Measurements from ENCODE around the gene SEPHS1. TPM values are rescaled to one million over a fixed set of nuclear protein-coding genes. Genes with fewer than 3 reads are reported as not detected.

Gene SEPHS1
- total RNA-seq, 1 experiment from 2014 or later = 77.1 TPM

DNA sequence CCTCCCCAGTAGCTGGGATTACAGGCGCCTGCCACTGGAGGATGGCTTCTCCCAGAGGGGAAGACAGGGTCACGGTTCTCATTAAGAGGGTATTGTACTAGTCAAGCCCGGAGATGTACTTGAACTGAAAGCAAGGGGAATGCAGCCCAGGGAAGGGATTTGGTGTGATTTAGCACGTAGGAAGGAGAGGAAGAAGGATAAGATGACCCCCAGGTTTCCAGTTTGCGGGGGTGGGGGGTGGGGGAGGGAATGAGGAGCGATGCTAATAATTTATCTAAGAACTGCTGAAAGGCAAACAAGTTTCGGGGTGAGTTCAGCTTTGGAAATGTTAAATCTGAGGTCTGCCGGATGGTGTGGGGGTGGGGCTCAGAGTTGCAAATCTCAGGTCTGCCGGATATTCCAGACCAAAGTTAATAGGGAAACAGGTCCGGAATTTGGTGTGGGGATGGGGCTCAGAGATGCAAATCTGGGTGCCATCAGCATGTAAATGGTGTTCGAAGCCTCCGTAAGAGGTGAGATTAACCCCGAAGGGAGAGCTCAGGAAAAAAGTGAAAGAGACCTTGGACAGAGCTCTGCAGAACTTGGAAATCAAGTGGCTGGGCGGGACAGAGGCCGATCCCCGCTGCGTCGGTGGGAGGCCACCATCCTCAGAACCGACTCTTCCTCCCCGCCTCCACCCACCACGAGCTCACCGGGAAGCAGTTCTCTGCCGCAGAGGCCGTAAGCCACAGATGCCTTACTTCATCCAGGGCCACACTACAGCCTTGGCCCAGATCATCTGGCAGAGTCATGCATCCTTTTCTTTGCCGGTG is 1.6 kb upstream of the SEPHS1 start:
- Histone ChIP-seq H3K4me3 (peak overlapping the region; percentile 96), H3K27me3 (replicated peaks) (peaks cover 3% of the 10 kb centered on the region; the same call in 1 of the 2 replicates), H3K9me3 (replicated peaks) (peaks cover 2% of the 10 kb centered on the region; the same call in 1 of the 2 replicates), H3K4me1 (replicated peaks) (peaks cover 20% of the 10 kb centered on the region), H3K36me3 (peaks cover 15% of the 10 kb centered on the region), H3K27ac (no peak overlapping the region)
- DNase-seq (ENCODE audit: low read depth in 1 of 2, low spot score in 2 of 2) = peak; percentile 34 to 50

DNA sequence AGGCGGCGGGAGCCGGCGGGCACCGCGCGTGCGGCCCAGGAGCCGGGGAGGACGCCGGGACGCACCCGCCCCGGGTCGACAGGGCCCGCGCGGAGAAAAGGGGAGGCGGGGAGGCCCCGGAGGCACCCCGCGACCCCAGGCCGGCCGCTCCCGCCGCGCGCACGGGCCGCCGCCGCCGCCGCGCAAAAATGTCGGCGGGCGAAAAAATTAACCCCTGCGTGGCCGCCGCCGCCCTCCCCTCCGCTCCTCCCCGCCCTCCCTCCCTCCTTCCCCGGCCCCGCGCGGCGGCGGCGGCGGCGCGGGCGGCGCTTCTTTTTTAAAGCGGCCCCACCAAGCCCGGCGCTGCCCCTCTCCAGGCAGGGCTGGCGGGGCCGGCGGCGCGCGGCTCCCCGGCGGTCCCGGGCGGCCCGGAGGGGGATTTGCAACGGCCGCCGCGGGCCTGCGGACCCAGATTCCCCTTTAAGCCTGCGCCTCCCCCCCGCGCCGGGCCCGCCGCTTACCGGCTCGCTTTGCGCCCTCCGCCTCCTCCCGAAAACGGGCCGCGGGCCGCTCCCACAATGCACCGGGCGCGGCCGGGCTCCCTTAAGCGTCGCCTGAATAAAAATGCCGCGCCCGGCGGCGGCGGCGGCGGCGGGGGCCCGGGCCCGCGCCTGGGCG is 465 bp downstream of the SEPHS1 start:
- H3K27me3 ChIP-seq (replicated peaks) = peaks cover under 1% of the 10 kb centered on the region; the same call in 1 of the 2 replicates
- peak overlapping the region; percentile 91 for H3K27ac ChIP-seq
- peak; percentile 60 to 78 for DNase-seq (ENCODE audit: low read depth in 1 of 2, low spot score in 2 of 2)
- H3K4me3 ChIP-seq = peak overlapping the region; percentile 96
- peaks cover 25% of the 10 kb centered on the region for H3K36me3 ChIP-seq
- H3K4me1 ChIP-seq (replicated peaks) = peaks cover 20% of the 10 kb centered on the region
- peaks cover 2% of the 10 kb centered on the region; the same call in 1 of the 2 replicates for H3K9me3 ChIP-seq (replicated peaks)

DNA sequence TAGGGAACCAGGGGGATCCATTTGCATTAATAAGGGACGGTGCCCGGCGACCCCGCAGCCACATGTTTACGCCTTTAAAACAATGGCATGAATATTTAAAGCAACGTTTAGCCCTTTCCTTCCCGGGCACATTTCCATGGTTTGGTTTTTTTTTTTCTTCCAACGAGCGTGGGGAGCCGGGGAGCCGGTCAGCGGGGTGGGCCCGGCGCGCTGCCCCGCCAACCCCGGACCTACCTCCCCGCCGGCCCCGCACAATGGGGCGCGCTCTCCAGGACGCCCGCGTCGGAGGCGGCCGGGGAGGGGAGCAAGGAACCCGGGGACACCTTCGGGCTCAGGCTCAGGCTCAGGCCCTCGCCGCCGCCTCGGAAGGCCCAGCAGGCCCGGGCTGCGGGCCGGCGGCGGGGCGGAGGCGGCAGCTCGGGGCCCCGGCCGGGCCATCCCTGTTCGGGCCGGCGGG is 1.0 kb downstream of the SEPHS1 start:
- peaks cover 27% of the 10 kb centered on the region for H3K36me3 ChIP-seq
- H3K27me3 ChIP-seq (replicated peaks) = no peaks in the 10 kb centered on the region; the same call in 1 of the 2 replicates
- peak overlapping the region; percentile 96 for H3K4me3 ChIP-seq
- H3K9me3 ChIP-seq (replicated peaks) = peaks cover 2% of the 10 kb centered on the region; the same call in 1 of the 2 replicates
- peak overlapping the region; percentile 91 for H3K27ac ChIP-seq
- peaks cover 20% of the 10 kb centered on the region for H3K4me1 ChIP-seq (replicated peaks)
- DNase-seq (ENCODE audit: low read depth in 1 of 2, low spot score in 2 of 2) = peak in 1 of 2 experiments; percentile 36

DNA sequence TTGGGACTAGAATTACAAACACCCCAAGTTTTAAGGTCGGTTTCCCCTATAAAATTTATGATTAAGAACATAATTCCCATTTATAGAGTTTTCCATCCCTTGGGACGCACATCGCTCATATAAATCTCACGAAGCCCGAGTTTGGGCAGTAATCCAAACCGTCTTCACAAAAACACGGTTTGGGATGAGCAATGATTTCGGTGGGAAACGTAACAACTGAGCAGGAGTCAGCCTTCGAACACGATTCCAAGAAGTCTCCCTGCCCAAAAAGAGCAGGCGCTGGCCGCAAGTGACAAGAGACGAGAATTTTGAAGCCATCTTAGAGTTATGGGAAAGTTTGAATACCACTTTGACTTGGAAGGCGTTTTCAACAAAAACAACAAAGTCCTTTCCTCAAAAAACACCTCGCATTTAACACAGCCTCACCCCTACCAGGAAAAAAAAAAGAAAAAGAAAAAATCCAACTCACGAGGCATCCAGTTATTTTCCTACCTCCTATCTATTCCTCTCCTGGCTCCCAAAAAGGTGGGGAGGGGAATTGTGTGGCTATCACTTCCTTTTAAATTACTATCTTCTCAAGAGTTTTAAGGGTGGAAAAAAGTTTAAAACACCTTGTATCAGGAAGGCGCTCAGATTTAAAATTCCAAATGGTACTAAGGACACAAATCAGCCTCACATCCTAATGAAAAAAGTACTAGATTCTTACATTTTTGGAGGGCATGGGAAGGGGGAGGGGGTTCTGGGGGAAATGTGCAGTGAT is 1.6 kb downstream of the SEPHS1 start:
- H3K36me3 ChIP-seq = peaks cover 27% of the 10 kb centered on the region
- DNase-seq (ENCODE audit: low read depth in 1 of 2, low spot score in 2 of 2) = peak; percentile 39 to 48
- H3K4me3 ChIP-seq = peak overlapping the region; percentile 96

DNA sequence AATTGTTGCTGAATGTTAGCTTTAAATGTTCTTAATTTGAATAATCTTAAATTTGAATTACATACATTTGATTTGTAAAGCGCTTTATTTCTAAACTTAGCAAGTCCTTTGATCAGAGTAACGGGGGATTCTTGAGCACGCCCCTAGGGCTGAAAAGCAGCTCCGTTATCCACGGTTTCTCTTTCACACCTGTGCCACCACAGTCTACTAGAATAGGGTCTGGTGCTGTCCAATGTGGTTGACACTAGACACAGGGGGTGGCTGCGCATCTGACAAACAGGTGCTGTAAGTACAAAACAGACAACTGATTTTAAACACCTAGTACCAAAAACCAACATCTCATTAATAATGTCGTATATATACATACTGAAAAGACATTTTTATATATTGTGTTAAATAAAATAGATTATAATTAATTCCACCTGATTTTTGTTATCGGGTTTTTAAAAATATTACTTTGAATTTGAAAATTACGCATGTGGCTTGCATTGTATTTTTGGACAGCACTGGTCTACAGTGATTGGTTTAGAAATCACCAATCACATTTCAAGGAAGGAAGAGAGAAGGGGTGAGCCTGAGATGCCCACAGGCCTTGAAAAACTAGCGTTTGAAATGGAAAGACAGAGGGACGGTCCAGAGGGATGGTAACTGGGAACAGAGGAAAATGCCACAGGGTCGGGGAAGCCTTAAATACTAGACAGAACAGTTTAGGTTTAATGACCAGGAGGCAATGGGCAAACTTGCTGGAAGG is 7.3 kb downstream of the SEPHS1 start:
- DNase-seq (ENCODE audit: low read depth in 1 of 2, low spot score in 2 of 2) = no peak
- Histone ChIP-seq H3K27ac (no peak overlapping the region), H3K4me3 (no peak overlapping the region), H3K4me1 (replicated peaks) (peaks cover 3% of the 10 kb centered on the region), H3K36me3 (peaks cover 59% of the 10 kb centered on the region), H3K27me3 (replicated peaks) (no peaks in the 10 kb centered on the region), H3K9me3 (replicated peaks) (peaks cover under 1% of the 10 kb centered on the region; the same call in 1 of the 2 replicates)

More for the DNA sequence above, 1.6 kb downstream of the SEPHS1 start:
- Histone ChIP-seq H3K27ac (peak overlapping the region; percentile 91), H3K27me3 (replicated peaks) (no peaks in the 10 kb centered on the region; the same call in 1 of the 2 replicates), H3K4me1 (replicated peaks) (peaks cover 20% of the 10 kb centered on the region), H3K9me3 (replicated peaks) (peaks cover 2% of the 10 kb centered on the region; the same call in 1 of the 2 replicates)

DNA sequence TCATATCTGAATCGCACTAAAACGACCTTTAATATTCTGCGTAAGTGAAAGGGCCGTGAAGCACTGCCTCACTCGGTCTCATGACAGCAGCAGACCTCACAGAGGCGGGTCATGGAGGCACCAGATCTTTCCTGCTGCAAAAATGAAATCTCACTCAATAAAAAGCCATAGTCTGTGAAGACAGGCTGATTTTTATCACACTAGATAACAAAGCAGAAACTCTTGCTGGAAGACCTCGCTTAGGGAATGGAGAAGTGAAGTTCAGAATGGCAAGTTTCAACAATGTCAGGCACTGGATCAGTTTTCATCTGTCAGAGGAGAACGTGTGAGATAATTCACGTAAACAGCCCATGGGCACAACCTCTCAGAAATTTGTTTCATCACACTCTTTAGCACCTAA is 8.0 kb downstream of the SEPHS1 start:
- no peak for DNase-seq (ENCODE audit: low read depth in 1 of 2, low spot score in 2 of 2)
- H3K36me3 ChIP-seq = peaks cover 61% of the 10 kb centered on the region
- no peak overlapping the region for H3K4me3 ChIP-seq

DNA sequence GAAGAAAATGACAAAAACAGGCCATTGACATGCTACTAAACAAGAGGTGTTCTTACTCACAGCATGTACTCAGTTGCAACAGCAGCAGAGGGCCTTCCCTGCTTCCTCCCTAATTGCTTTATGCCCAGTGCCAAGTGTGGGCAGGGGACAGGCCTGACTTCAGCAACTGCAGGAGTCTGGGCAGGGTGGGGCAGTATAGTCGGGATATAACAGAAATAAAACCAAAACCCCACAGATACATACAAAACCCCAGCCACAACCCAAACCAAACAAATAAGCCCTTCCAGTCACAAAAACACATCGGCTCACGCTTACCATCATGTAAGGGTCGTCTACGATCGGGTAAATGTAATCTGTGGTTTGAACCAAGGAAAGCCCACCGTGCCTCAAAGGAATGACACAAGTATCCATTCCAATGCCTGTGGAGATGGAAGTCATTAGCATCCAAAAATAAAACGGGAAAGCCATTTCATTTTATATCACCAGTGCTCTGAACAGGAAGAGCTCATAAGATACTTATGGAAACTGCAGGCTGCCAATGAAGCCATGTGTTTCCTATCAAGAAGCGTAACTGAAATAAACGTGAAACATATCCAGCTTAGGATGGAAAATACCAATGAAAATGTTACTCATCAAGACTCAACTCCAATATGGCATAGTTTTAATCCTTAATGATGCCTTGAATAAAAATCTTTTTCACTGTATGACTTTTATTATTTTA is 9.5 kb downstream of the SEPHS1 start:
- H3K4me1 ChIP-seq (replicated peaks) = no peaks in the 10 kb centered on the region
- H3K4me3 ChIP-seq = no peak overlapping the region
- no peaks in the 10 kb centered on the region for H3K9me3 ChIP-seq (replicated peaks)
- no peak for DNase-seq (ENCODE audit: low read depth in 1 of 2, low spot score in 2 of 2)
- no peaks in the 10 kb centered on the region for H3K27me3 ChIP-seq (replicated peaks)
- H3K27ac ChIP-seq = no peak overlapping the region
- peaks cover 66% of the 10 kb centered on the region for H3K36me3 ChIP-seq

More for the DNA sequence above, 8.0 kb downstream of the SEPHS1 start:
- no peaks in the 10 kb centered on the region for H3K9me3 ChIP-seq (replicated peaks)
- H3K4me1 ChIP-seq (replicated peaks) = no peaks in the 10 kb centered on the region
- H3K27ac ChIP-seq = no peak overlapping the region
- H3K27me3 ChIP-seq (replicated peaks) = no peaks in the 10 kb centered on the region

DNA sequence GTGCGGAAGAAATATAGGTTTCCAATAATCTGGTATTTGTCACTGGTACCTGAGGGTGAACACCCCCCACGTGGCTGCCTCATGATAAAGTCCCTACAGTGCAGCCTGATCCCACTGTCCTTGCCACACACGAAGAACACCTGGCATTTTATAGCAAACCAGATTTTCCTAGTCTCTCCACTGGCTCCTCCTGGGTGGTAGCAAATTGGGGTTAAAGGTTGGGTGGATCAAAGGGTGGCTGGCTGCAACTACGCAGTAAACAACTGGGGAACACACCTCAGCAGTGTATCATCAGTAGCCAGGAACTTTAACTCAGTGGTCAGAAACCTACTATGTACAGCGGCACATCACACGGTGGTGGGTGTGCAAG is 10.3 kb downstream of the SEPHS1 start:
- no peak overlapping the region for H3K27ac ChIP-seq
- peaks cover 66% of the 10 kb centered on the region for H3K36me3 ChIP-seq
- H3K4me3 ChIP-seq = no peak overlapping the region
- no peaks in the 10 kb centered on the region for H3K27me3 ChIP-seq (replicated peaks)
- DNase-seq (ENCODE audit: low read depth in 1 of 2, low spot score in 2 of 2) = no peak
- H3K9me3 ChIP-seq (replicated peaks) = no peaks in the 10 kb centered on the region
- no peaks in the 10 kb centered on the region for H3K4me1 ChIP-seq (replicated peaks)

DNA sequence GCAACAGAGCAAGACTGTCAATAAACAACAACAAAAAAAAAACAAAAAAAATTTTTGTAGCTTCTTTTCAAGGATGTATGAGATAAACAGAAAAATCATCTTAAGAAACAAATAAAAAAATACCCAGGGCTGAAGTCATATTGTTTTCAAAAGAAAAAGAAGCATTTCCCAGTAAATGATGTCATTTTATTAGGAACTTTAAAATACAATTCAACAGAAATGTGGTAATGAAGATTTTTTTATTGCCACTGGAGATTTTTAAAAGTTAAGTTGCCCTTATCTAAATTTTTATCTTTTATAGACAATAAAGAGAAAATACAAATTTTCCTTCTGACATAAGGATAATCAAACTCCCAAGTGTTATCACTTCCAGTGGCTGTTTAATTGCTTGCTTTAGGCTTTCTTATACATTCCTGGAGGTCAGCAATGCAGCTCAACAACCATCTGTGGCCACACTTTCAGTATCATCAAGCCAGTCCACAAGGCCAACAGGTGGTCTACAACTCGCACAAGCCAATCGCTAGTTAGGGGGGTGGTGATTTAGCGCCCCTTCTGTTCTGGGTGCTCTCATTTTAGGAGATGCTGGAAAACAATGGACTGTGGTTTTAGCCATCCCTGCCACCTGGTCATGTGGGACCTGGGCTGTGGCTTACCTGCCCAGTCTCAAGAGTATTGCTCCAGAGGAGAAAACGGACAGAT is 10.8 kb downstream of the SEPHS1 start:
- H3K4me1 ChIP-seq (replicated peaks) = no peaks in the 10 kb centered on the region
- H3K27ac ChIP-seq = no peak overlapping the region
- no peaks in the 10 kb centered on the region for H3K9me3 ChIP-seq (replicated peaks)
- DNase-seq (ENCODE audit: low read depth in 1 of 2, low spot score in 2 of 2) = no peak
- no peak overlapping the region for H3K4me3 ChIP-seq
- H3K27me3 ChIP-seq (replicated peaks) = no peaks in the 10 kb centered on the region
- peaks cover 65% of the 10 kb centered on the region for H3K36me3 ChIP-seq

DNA sequence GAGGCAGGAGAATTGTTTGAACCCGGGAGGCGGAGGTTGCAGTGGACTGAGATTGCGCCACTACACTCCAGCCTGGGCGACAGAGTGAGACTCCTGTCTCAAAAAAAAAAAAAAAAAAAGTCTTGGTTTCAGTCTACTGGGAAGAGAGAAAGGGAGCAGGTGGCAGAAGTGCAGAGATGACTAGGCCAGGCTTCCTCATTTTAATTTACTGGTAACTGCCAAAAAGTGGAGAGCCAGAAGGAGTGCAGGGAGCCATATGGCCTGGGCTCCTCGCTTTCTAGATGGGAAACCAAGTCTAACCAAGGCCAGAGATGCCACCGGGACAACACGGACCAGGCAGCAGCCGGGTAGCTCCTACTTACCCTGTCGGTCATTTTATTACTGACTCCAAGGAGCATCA is 12.2 kb downstream of the SEPHS1 start:
- DNase-seq (ENCODE audit: low read depth in 1 of 2, low spot score in 2 of 2) = no peak
- no peaks in the 10 kb centered on the region for H3K27me3 ChIP-seq (replicated peaks)
- no peaks in the 10 kb centered on the region for H3K9me3 ChIP-seq (replicated peaks)
- no peak overlapping the region for H3K27ac ChIP-seq
- H3K4me1 ChIP-seq (replicated peaks) = no peaks in the 10 kb centered on the region
- H3K36me3 ChIP-seq = peaks cover 79% of the 10 kb centered on the region
- no peak overlapping the region for H3K4me3 ChIP-seq

DNA sequence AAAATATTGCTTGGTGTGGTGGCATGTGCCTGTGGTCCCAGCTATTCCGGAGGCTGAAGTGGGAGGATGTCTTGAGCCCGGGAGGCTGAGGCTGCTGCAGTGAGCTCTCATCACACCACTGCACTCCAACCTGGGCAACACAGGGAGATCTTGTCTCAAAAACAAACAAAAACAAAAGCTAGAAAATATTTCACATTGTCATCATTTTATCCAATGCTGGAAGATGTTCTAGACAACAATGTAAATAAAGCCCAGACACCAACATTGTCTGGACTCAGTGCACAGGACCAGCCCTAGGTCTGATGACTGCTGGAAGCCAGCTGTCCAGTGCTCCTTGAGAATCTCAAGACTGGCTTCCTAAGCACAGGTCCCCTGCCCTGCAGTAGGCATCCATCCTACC is 13.5 kb downstream of the SEPHS1 start:
- Histone ChIP-seq H3K4me1 (replicated peaks) (no peaks in the 10 kb centered on the region), H3K9me3 (replicated peaks) (no peaks in the 10 kb centered on the region), H3K27me3 (replicated peaks) (no peaks in the 10 kb centered on the region), H3K27ac (no peak overlapping the region), H3K4me3 (no peak overlapping the region), H3K36me3 (peaks cover 80% of the 10 kb centered on the region)
- DNase-seq (ENCODE audit: low read depth in 1 of 2, low spot score in 2 of 2) = no peak

DNA sequence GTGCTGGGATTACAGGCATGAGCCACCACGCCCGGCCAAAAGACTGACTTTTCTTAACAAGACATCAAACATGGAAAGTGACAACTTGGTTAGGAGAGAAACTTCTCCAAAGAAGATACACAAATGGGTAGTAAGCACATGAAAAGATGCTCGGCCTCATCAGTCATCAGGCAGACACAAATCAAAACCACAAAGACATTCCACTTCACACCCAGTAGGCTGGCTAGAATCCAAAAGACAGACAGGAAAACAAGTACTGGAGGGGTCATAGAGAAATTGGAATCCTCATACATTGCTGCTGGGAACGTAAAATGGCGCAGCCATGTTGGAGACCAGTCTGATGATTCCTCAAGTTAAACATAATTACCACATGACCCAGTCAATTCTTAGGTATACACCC is 16.4 kb downstream of the SEPHS1 start:
- H3K36me3 ChIP-seq = peaks cover 86% of the 10 kb centered on the region
- H3K9me3 ChIP-seq (replicated peaks) = no peaks in the 10 kb centered on the region
- no peak for DNase-seq (ENCODE audit: low read depth in 1 of 2, low spot score in 2 of 2)
- no peaks in the 10 kb centered on the region for H3K4me1 ChIP-seq (replicated peaks)
- no peaks in the 10 kb centered on the region for H3K27me3 ChIP-seq (replicated peaks)
- no peak overlapping the region for H3K4me3 ChIP-seq
- no peak overlapping the region for H3K27ac ChIP-seq
